ENCODE measurements around the gene CTTNBP2NL.
A peak's percentile ranks its signal among the peaks of the same experiment; 100 is the strongest.

Gene CTTNBP2NL

GRCh38 chr1:112505400-112505785, 109.4 kb downstream of the CTTNBP2NL start:
- no peak overlapping the region for H3K4me3 ChIP-seq (ENCODE audit: low read depth, low read length)
- no peak for TF ChIP-seq CTCF (IDR thresholded peaks at IDR 0.05; ENCODE audit: low read depth, low read length)

GRCh38 chr1:112505878-112506277, 109.9 kb downstream of the CTTNBP2NL start:
- no peak for TF ChIP-seq CTCF (IDR thresholded peaks at IDR 0.05; ENCODE audit: low read depth, low read length)
- H3K4me3 ChIP-seq (ENCODE audit: low read depth, low read length) = no peak overlapping the region

- no peak overlapping the region for H3K4me3 ChIP-seq (ENCODE audit: low read depth, low read length)
- no peak for TF ChIP-seq CTCF (IDR thresholded peaks at IDR 0.05; ENCODE audit: low read depth, low read length)
These were observed 110.3 kb downstream of the CTTNBP2NL start for GRCh38 chr1:112506306-112506705.

- TF ChIP-seq CTCF (IDR thresholded peaks at IDR 0.05; ENCODE audit: low read depth, low read length) = no peak
- no peak overlapping the region for H3K4me3 ChIP-seq (ENCODE audit: low read depth, low read length)
These were observed 110.7 kb downstream of the CTTNBP2NL start for GRCh38 chr1:112506731-112507130.

GRCh38 chr1:112507336-112507735, 111.3 kb downstream of the CTTNBP2NL start:
- H3K4me3 ChIP-seq (ENCODE audit: low read depth, low read length) = no peak overlapping the region
- no peak for TF ChIP-seq CTCF (IDR thresholded peaks at IDR 0.05; ENCODE audit: low read depth, low read length)

- H3K4me3 ChIP-seq (ENCODE audit: low read depth, low read length) = peak overlapping the region; percentile 57
- no peak for TF ChIP-seq CTCF (IDR thresholded peaks at IDR 0.05; ENCODE audit: low read depth, low read length)
These were observed 111.9 kb downstream of the CTTNBP2NL start for GRCh38 chr1:112507921-112508277.

- peak within 1 kb of the TSS; percentile 57 for H3K4me3 ChIP-seq (ENCODE audit: low read depth, low read length)
- no peak for TF ChIP-seq CTCF (IDR thresholded peaks at IDR 0.05; ENCODE audit: low read depth, low read length)
These were observed 112.4 kb downstream of the CTTNBP2NL start, which contains the start of gene WNT2B for GRCh38 chr1:112508278-112509004. Gene WNT2B, plus strand, starts transcription at chr1:112508965. Its CDS starts 298 bp downstream, at chr1:112509263.
